Bone marrow (tissue), 2 donors: Measurements from ENCODE around the gene LYL1.

Experiments used
- DNase-seq, 2 donors: peaks; one replicate each; lab custom pipeline; 2025; lab: John Stamatoyannopoulos, UW

The LYL1 gene

DNA sequence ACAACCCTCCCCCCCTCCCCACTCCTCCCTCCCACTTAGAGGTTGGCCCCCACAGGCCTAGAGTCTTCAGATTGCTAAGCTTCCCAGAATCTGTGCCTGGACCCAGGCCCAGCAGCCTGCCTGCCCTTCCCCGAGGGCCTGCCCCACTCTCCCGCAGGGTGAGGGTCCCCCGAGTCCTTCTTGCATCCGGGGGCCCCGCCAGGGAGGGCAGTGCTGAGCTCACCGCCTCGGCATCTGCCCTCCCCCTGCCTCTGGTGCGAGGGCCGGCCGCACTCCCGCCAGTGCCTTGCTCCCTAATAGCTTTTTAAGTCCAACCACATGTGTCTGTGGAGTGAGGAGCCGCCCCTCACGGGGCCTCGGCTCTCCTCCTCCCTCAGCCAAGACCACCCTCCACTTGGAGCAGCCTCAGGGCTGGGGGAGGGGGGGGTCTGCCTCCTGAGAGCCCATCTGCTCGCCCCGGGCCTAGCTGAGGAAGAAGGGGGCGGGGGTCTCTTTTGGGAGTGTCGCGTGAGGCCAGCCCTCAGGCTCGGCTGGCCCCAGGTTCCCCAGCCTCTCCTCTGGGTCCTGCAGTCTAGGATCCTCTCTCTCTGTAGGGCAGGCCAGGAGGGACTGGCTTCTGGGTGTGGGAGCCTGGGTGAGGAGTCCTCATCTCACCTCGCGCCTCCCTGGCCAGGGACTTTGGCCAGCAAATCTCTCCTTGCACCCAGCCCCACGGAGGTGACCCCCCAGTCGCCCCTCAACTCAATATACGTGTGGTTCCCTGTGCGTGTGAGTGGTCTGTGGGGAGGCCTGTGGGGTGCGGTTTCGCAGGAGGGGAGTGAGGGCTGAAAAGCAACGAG, 47.2 kb downstream of the LYL1 start:
- no peak for DNase-seq

DNA sequence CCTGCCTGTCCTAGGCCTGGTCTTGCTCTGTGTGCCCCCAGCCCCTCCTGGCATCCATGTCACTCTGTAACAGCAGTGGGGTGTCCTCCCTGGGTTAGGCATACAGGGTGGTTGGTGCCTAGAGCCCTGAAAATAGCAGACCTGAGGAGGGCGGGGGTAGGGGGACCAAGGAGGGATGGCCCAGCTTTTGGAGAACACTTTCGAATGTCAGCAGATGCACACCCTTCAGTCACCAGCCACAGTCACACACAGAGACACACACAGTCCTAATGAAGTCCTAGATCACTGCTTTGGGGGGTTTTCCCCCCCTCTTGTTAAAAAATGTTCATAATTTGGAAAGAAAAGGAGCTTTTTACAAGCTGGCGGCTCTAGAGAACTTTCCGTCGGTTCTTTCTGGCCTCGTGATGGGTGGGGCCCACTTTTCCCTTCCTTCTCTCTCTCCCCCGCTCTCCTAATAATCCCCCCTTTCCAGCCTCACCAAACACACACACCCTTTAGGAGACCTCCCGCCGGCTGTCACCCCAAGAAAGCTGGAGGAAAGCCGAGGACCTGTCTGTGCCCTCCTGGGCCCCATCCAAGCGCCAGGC, 47.9 kb downstream of the LYL1 start:
- DNase-seq, result no peak

DNA sequence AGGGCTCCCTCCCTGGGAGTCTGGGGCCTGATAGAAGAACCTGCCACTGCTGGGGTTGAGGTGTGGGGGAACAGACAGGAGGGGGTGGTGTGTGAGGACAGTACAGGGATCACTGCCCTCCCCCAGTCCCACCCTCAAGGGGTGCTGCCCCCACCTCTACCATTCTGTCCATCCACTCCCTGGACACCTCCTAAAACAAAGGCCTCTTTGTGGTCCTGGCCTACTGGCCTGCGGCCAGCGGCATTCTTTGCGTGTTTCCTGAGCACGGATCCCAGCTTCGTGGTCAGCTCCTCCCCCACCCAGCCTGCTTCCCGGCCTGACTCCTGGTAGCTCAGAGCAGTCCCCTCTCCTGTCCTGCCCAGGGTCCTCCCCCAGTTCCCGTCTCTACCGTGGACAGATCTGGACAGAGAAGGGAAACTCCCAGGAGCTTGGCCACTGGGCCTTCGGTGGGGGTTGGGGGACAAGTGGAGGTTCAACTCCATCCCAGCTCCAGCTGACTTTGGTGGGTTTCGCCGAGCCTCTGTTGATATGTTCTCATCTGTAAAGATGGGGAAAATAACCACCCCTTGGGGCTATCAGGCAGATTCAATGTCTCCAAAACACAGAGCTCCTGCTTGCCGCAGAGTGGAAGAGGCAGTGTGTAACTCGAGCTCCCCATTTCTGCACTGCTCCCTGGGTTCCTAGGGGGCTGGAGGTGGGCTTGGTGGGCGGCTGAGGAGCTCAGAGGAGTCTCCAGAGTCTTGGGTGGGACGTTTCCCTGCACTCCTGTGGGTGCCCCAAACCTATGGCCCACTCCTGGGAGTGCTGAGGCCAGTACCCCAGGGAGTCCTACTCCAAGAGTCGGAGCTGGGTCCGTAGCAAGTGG, 48.7 kb downstream of the LYL1 start:
- DNase-seq, result no peak

DNA sequence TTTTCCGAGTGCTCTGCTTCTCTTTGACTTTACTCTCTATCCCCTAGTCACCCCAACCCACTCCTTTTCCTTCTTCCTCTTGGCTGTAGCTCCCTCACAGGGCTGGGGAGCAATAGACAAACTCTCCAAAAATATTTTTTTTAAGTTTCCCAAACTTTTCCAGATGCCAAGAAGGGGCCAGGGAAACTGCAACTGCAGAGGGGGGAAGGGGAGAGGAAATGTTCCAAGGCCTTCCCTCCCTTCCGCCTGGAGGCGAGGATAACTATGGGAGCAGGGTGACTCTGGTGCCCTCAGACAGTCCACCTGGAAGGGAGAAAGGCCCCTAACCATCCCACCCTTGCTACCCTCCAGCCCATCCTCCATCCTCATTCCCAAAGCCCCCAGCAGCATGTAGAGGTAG, 49.4 kb downstream of the LYL1 start:
- DNase-seq, result no peak

DNA sequence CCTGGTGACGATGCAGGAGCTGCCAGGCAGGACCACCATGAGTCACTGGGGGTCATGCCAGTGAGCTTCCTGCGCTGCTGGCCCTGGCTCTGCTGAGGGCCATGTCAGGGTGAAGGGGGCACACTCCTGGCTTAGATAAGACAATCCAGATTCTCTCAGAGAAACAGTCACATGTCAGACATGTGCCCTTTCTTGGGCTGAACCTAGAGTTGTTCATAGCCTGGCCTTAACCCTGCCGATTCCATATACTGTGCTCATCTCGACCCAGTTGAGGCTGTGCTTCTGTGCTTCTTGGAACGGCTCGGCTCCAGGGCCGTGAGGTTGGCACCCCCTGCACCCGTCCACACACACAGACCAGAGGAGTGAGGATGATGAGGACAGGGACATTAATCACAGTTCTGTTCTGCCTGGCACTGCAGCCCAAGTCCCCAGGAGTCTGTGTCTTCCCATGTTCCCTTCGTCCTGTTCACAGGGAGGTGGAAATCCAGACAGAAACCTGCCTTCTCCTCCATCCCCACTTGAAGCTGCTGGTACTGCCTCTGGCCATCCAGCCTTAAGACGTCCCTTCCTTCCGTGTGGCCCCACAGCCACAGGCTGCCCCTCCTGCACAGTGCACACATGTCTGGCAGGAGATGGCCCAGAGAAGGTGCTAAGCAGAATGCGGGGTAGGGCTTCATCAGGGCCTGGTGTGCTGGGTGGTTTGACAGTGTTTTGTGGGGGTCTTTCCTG, 50.0 kb downstream of the LYL1 start:
- no peak for DNase-seq

DNA sequence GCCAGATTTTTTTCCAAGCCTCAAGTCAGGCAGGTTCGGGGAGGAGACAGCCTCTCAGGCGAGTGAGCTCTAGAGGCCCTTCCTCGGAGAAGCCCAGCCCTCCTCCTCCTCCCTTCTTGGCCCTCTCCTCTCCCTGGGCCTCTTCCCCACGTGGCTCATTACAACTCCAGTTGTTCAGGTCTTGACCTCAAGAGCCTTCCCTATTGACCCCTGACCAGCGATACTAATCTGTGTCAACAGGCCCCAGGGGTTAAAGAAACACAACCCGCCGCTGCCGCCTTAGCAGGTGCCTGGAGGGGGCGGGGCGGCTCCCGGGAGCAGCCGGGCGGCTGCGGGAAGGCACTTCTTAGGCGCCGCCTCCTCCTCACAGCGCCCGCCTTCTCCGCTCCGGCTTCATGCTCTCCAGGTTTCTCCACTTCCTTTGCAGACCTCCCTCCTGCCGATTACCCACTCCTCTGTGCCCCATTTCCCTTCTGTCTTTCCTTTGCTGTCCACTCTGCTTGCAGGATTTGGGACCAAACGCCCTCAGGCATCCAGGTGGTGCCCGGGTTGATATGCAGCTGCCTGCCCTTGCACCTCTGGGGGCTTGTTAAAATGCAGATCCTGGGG, 51.0 kb downstream of the LYL1 start:
- DNase-seq, result no peak

DNA sequence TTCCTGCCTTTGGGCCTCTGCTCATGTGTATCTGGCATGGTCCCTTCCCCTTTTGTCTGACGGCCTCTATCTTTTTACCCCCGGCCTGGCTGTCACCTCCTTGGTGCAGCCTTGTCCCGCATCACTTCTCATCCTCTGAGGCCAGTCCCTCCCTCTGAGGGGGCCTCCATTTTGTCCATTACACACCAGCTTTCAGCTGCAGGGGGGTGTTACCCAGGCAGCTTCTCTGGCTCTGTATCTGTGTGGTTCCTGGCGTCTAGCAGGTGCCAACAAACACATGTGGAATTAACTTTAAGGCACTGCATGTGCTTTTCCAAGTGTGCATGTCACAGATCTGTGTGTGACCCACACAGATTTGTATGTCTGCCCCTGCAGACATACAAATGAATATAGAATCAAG, 52.4 kb downstream of the LYL1 start:
- no peak for DNase-seq
